HG03045 (cell line): ENCODE measurements around the gene UPB1.

Experiments
- ATAC-seq: cut with Tn5 transposase; IDR thresholded peaks from one replicate; pipeline ENCODE4 v1.9.1; 2021; ENCODE audit warnings: mild to moderate bottlenecking, moderate library complexity; ENCODE audit not compliant: unreplicated experiment

UPB1 gene

DNA sequence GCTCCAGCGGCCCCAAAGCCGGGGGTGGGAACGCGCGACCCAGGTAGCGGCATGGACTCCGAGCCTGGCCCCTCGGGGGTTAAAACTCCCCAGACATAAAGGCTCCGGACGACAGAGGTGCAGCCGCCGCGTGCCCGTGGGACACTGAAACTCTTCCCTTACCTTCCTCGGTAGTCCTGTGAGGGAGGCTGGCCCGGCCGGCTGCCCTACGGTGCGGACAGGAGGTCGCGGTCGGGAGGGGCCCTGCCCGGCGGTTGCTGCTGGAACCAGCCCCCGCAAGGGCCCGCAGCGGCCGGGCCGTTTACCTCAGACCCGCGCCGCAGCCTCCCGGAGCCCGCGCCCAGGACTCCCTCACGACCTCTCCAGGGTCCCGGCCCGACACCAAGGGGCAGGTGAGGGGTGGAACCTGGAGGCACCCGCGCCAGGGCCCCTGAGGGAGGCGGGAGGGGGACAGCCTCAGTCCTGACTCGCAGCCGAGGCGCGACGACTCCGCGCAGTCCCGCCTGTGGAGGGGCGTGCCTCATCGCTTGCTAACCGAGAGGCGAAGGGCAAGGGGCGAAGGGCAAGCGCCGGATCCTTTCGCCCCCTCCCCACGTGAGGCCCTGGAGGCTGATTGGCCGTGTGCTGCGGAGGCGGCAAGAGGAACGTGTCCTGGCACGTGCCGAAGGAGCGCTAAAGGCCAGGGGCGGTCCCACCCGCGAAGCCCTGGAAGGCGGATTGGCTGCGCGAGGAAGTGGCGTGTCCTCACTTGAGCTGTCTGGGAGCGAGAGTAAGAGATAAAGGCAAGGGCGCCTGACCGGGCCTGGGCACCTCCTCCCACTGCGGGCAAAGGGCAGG, at the start of gene UPB1:
Gene UPB1, plus strand, starts transcription at position 805 of the 837 bp plus-strand sequence. CDS start 72 bp downstream, outside the sequence.
- ATAC-seq, result no peak

DNA sequence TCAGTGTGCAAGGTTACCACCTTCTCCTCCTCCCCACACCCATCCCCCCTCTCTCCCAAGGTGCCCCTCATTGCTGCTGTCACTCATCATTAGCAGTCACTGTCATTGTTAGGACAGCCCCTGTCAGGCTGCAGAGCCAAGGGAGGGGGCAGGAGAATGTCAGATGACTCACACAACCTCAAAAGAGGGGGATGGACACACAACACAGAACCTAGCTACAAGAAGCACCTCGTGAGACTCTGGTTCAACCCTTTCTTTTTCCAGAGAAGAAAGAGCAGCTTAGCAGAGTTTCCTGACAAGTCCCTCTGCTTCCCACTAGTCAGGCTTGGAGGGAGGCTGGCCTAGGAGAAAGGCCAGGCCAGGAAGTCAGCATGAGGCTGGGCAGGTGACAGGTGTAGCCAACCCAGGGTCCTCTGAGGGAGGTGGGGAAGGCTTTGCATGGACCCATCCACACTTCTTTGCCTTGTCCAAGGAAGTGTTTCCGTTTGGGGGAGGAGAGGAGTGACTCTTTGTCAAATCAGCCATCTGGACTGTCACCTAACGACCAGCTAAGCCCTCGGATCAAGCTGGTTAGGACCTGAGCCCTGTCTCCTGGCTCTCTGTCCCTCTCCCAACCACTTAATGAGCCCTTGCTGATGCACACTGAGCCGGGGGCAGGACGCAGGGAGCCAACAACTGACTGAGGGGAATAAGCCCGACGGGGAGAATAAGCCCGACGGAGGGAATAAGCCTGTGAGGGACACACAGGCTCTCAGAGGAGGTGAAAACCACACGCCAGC, 49.5 kb upstream of the UPB1 start:
- ATAC-seq, result no peak

DNA sequence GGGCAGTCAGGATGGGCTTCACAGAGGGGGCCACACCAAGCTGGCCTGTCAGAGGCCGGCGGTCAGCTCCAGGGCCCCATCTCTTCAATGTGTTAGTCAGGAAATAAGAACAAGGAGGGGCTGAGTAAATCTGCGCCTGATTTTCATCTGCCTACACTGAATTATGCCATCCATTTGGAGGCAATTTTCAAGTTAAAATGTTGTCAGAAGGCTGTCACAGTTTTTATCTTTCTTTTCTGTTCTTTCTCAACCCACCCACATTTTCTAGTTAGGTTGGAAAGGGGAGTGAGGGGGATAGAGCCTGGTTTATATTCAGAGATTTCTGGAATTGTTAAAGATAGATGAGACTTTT, 48.9 kb upstream of the UPB1 start:
- no peak for ATAC-seq

DNA sequence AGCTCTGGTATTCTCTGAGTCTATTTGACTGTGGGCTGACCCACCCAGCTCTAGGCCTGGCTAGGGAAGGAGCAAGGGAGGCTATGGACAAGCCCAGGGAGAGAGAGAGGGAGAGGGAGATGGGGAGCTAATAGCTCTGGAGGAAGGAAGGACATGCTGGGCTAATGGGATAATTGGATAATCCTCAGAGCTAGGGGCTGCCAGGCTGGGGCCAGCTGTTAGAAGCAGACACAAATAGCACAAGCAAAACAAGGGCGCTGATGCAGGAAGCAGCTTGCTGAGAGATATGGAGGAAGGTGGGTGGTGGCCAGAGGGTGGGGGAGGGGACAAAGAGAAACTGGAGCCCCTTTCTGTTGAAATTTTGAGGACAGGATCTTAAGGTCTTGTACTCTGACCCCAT, 44.5 kb upstream of the UPB1 start:
- no peak for ATAC-seq

DNA sequence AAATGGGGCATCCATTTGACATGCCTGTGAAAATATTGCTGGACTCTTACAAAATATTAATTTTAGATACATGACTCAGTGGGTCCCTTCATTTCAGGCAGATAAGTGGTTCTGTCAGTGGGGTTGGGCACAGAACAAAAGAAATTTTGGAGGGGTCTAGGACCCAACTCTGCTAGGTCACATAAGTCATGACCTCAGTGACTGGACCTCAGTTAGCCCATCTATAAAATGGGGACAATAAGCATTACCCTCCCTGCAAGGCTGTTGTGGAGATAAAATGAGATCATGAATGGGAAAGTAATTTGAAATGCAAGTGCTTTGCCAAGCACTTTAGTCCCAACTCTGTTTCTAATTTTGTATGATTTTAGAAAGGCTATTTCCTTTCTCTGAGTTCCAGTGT, 44.0 kb upstream of the UPB1 start:
- no peak for ATAC-seq

DNA sequence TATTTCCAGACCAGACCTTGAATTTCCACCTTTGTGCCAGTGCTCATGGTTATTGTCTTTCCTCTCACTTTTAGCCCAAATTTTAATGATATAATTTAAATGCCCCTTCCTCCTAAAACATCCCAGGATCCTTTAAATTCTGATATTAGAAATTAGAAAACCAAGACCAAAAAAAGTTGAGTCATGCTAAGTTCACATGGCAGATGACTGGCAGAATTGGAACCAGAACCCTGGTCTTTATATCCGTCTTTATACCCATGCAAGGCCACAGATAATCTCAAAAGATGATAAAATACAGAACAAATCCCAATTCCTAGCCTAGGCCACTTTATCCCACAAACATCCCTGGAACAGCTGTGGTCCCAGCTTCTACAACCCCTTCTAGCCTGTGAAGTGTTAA, 41.3 kb upstream of the UPB1 start:
- ATAC-seq, result no peak

DNA sequence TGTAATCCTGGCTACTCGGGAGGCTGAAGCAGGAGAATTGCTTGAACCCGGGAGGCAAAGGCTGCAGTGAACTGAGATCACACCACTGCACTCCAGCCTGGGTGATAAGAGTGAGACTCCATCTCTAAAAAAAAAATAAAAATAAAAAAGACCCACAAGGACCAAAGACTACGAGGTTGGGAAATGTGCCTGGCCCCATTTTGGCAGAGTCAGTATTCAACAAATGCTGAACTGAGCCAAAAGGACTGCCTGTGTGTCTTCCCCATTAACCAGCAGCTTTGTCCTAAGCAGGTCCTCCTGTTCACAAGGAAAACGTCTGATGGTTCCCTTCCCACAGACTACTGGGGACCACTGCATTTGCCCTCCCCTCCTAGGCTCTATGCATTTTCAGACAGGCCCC, 40.1 kb upstream of the UPB1 start:
- ATAC-seq, result no peak

DNA sequence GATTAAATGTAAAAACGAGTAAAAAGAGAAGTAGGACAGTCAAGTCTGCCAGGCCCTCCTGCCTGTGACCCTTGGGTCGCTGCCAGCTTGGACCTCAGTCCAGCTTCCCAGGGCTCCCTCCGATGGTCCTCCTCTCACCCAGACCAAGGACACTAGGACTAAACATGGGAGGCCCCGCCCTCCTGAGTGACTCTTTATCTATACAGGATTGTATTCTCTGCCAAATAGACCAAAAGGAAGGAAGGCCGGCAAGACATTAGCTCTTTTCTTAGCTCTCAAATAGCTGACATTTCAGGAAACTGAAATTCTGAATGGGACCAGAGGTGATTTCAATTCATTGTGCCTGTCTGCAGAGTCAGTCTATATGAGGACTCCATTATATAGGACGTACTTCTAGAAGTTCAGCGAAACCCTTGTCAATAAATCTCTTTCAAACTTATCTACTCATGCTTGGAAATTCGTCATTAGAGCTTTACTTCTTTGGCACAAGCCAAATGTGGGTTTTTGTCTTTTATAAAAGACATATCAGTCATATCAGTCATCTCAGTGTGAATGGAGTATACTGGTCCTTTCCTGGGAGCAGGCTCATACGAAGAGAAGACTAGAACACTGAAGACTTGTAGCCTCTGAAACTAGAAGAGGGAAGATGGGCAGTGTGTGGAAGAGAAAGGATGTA, 39.2 kb upstream of the UPB1 start:
- no peak for ATAC-seq

DNA sequence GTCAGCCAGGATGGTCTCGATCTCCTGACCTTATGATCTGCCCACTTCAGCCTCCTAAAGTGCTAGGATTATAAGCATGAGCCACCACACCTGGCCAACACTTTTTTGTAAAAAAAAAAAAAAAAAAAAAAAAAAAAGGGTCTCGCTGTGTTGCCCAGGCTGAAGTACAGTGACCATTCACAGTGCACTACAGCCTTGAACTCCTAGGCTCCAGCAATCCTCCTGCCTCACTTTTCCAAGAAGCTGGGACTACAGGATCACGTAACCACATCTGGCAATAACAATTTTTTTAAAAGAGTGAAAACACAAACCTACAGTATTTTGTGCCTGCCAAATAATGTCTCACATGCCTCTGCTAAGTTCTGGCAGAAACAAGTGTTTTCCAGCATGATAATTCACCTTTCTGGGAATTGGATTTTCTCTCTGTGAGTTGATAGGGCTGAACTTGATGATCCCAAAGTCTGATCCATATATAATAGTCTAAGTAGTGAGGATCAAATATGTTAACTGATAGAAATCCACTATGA, 37.2 kb upstream of the UPB1 start:
- ATAC-seq, result no peak

DNA sequence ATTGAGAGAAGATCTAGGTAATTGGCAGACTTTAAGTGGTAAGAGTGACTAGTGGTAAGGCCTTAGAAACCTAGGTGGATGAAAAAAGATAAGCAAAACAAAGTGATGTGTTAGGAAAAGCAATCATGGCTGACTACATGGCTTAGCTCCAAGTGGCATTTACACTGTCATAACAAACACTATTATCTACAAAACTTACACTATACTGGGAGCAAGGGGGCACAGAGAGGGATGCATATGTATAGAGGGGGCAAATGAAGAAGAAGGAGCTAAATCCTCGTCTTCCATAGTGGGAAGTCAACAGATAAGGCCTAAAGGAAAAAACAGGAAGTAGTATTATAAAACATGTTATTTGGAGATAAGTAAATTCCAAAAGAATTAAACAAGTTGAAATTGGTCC, 35.2 kb upstream of the UPB1 start:
- no peak for ATAC-seq

DNA sequence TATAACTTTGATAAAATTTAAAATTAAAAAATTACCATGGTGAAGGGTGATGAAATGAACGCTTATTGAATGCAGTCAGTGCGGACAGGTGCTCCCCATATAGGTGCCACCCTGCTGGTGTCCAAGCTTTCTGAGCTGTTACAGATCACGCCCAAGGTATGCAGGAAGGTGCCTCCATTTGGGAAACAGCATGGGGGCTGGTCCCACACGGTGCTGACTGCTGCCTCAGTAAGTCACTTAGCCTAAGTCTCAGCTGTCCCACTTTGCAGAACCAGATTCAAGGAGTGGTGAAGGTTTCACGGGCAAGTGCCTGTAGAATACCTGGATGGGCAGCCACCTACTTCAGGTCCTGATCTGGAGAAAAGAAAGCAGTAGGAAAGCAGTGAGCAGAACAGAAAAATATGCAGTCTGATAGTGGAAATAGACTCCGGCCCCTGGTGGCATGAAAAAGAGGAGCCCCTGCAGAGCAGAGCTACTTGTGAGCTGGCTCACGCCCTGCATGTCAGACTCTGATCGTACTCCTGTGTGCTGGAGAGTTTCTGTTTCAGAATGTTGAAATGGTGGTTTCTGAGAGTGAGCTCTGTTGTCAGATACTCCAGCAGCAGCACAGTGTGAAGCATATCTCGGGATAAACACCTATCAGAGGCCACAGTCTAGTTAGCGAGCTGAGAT, 34.6 kb upstream of the UPB1 start:
- ATAC-seq, result no peak

DNA sequence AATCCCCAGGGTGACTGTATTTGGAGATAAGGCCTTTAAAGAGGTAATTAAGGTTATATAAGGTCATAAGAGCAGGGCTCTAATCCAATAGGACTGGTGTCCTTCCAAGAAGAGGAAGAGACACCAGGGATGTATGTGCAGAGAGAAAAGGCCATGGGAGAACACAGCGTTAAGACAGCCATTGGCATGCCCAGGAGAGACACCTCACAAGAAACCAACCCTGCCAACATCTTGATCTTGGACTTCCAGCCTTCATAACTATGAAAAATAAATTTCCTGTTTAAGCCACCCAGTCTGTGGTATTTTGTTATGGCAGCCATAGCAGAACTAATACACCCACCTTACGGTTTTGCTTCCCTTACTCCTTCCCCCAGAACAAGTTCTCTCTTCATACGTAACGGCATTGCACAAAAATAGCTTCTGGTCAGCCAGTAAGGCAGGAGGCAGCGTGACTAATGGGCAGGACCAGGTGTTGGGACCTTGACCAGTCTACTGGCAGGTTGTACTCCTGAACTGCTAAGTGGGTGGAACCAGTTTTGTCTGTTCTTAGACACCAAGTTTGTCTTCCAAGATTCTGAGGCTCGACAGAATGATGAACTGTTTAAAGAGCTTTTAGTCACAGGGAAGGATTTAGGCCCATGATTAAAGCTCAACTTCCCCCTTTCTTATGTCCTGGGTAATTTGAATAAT, 31.9 kb upstream of the UPB1 start:
- ATAC-seq, result no peak

DNA sequence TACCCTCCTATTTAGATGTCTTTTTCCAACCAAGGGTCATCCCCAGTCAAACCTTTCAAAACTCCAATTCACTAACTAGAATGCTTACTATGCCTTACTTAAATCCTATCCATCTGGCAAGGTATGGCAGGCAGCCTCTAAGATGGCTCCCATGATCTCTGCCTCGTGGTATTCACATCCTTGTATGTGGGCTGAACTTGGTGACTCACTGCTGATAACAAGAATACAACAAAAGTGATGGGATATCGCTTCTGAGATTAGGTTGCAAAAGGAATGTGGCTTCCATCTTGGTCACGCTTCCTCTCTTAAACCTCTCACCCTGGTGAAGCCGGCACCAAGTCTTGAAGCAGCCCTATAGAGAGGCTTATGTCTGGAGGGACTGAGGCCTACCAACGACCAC, 29.6 kb upstream of the UPB1 start:
- ATAC-seq, result no peak

DNA sequence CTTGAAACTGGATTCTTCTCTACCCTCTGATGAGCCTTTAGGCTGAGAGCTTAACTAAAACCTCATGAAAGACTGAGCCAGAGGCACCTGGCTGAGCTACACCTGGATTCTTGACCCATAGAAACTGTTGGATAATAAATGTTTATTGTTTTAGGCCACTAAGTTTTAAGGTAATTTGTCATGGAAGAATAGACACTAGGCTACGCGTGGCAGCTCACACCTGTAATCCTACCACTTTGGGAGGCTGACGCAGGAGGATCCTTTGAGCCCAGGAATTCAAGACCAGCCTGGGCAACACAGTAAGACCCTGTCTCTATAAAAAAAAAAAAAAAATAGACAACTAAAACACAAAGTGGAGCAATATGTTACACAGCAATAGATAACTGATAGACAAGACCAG, 29.2 kb upstream of the UPB1 start:
- ATAC-seq, result no peak

DNA sequence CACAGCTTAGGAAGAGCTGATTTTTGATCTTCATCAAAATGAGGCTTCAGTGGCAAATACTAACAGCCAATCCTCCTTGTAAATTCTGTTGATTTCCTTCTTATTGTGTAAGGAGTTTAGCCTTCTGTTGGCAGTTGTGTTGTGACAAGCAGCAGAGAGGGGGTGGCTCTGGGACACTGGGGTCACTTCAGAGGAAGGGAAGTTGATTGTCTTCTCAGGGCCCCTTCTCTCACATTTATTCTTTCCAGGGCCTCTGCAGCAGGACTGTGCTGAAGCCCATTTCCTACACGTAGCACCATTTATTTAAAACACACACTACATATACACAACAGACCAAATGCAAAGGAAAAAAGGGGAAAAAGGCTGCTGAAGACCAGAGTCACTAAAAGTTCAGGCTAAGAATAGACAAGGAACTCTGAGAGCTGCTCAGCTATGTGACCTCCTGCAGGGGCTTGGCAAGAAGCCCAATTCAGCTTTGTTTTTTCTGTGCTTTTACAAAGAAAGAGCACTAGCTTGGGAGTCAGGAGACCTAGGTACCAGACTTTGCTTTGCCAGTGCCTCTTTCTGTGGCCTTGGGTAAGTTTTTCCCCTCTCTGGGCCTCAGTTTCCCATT, 28.3 kb upstream of the UPB1 start:
- ATAC-seq, result no peak

DNA sequence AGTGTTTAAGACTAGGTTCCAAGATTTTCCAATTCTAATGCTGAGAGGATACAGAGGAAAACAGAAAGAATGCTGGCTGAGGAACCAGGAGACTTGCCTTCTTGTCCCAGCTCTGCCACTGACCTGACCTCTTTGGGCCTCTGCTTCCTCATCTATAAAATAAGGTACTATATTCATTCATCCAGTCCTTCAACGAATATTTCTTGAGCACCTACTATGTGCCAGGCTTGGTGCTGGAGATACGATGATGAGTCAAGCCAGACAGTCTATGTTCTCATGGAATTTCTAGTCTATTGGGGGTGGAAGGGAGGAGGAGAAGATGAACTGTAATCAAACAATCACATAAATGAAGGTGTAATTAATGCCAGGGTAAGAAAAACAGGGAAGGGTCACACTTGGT, 27.8 kb upstream of the UPB1 start:
- no peak for ATAC-seq

DNA sequence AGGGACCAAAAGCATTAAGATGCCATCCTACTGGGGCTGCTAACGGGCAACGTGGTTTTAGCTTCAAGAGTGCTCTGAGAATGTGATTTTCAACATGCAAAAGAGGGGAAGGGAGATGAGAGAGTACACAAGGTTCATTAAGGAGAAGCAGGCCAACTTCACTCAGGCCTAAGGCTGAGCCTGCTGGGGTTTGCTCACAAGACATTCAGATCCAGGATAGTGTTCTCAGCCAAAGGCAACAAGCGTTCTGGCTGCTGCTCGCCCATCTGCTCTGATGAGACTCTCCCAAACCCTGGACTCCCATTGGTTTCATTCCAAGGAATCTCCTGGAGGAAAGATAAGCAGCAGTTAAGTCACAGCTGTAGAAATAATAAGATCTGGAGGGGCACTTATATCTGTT, 23.6 kb upstream of the UPB1 start:
- ATAC-seq, result no peak

DNA sequence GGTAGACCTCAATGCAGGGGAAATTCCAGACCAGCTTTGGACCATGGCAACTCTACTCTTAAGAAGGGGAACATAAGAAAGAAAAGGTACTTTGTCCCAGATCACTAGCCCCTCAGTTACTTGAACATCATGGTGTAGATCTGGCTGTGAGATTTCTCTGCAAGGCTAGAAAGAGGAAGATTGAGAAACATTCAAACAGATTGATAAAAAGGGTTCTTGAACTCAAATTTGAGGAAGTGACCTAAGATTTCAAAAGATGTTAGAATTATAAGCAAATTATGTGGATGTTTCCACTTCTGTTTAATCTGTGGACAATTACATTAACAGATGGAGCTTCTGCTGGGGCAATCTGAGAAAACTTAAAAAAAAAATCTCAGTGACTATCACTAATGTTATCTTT, 21.8 kb upstream of the UPB1 start:
- no peak for ATAC-seq

DNA sequence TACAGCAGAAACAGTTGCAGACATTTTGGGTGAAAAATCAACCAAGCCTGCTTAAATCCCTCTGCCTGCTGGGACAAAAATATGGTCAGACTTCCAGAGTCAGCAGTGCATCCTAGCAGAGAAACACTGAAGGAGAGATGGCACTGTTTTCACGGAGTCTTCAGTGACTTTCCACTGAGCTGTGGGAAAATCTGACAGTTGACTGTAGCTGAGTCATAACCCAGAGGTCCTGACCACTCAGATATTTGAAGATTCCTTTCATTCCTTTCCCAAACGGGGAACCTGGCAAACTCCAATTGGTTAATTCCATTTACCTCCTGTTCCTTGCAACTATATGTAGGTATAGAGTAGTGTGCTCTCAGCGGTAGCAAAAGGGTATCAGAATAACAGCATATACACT, 20.9 kb upstream of the UPB1 start:
- no peak for ATAC-seq

DNA sequence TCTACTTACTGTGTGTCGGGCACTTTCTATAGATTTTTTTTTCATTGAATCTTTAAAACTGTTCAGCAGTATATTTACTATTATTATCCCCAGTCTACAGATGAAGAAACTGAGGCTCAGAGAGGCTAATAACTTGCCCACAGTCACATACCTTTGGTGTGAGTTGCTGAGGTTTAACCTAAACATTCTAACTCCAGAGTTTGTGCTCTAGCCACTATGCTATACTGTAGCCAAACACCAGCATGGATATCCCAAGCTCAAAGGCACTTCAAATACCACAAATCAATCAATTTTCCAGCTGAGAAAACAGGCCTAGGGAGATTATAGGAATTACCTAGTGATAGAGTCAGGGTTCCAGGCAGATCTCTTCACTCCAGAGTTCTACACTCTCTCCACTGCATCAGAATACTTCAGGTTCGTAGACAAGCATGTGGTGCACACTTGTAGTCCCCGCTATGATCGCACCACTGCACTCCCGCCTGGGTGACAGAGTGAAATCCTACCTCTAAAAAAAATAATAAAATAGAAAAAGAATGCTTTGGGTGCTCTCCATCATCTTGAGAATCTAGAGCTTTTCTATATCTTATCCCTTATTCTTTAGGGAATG, 20.4 kb upstream of the UPB1 start:
- ATAC-seq, result no peak
